GM18907 (cell line): ENCODE results near the gene CYP2S1.
"Not testable (repeated sequence)": the region's sequence is repeated elsewhere in the genome, so short reads cannot be mapped to it uniquely, and the experiment has no call there.

ENCODE experiments used
- ATAC-seq: cut with Tn5 transposase; IDR thresholded peaks from one replicate; pipeline ENCODE4 v1.9.1; 2021; ENCODE audit warnings: mild to moderate bottlenecking, moderate library complexity; ENCODE audit not compliant: unreplicated experiment

CYP2S1 gene, protein sequence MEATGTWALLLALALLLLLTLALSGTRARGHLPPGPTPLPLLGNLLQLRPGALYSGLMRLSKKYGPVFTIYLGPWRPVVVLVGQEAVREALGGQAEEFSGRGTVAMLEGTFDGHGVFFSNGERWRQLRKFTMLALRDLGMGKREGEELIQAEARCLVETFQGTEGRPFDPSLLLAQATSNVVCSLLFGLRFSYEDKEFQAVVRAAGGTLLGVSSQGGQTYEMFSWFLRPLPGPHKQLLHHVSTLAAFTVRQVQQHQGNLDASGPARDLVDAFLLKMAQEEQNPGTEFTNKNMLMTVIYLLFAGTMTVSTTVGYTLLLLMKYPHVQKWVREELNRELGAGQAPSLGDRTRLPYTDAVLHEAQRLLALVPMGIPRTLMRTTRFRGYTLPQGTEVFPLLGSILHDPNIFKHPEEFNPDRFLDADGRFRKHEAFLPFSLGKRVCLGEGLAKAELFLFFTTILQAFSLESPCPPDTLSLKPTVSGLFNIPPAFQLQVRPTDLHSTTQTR

DNA sequence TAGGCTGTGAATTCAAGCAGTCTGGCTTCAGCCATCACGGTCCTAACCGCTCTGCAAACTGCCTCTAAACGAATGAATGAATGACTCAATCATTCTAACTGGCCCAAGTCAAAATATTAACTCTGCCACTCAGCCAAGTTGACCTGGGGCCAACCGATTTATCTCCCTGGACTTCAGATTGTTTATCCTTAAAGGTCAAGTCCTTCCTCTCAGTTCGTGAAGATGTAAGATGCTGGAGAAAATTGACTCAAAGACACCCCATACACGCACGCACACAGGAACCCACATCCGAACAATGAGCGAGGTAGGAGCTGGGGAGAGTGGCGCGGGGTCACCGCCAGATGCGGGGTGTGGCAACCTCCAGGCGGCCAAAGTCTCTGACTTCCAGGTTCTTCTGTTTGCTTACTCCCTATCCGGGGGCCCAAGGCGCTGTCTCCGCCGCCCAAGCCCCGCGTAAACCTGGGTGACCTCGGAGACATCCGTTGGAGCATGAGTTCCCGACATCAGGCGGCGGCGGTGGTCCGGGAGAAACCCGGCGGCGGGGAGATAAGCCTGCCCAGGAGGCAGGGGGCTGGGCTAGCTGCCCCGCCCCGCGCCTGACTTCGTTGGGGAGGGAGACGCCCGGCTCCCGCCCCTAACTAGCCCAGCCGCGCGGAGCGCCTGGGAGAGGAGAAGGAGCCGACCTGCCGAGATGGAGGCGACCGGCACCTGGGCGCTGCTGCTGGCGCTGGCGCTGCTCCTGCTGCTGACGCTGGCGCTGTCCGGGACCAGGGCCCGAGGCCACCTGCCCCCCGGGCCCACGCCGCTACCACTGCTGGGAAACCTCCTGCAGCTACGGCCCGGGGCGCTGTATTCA lies at the start of gene CYP2S1:
CYP2S1 (plus strand) TSS at position 646 of the 856 bp plus-strand sequence; CDS start at position 692, 46 bp downstream.
- no peak for ATAC-seq

DNA sequence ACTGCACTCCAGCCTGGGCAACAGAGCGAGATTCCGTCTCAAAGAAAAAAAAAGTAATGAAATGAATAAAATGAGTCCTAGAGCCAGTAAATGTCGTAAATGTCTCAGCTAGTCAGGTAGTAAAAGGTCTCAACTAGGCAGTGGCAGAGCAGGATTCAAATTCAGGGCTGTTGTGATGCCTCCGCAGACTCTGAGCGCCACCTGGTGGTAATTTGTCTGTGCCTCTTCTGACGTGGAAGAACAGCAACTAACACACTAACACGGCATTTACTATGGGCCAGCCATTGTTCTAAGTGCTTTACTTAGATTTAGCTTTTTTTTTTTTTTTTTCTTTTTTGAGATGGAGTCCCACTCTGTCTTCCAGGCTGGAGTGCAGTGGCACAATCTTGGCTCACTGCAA lies 48.6 kb upstream of the CYP2S1 start:
- ATAC-seq: no peak

DNA sequence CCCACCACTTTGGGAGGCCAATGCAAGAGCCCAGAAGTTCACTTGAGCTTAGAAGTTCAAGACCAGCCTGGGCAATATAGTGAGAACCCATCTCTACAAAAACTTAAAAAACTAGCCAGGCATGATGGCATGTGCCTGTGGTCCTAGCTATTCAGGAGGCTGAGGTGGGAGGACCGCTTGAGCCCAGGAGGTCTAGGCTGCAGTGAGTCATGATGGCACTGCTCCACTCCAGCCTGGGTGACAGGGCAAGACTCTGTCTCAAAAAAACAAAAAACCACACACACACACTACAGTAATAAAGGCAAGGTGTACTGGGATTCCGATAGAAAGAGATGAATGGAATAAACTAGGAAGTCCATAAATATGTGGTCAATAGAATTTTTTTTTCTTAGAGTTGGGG lies 43.2 kb upstream of the CYP2S1 start:
- ATAC-seq: no peak

DNA sequence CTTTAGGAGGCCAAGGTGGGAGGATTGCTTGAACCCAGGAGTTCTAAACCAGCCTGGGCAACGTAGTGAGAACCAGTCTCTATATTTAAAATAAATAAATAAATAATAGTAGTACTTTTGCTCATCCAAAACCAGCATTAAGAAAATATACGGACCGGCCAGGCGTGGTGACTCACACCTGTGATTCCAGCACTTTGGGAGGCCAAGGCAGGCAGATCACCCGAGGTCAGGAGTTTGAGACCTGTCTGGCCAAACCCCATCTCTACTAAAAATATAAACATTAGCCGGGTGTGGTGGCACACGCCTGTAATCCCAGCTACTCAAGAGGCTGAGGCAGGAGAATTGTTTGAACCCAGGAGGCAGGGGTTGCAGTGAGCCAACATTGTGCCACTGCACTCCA lies 42.0 kb upstream of the CYP2S1 start:
- not testable (repeated sequence) for ATAC-seq

DNA sequence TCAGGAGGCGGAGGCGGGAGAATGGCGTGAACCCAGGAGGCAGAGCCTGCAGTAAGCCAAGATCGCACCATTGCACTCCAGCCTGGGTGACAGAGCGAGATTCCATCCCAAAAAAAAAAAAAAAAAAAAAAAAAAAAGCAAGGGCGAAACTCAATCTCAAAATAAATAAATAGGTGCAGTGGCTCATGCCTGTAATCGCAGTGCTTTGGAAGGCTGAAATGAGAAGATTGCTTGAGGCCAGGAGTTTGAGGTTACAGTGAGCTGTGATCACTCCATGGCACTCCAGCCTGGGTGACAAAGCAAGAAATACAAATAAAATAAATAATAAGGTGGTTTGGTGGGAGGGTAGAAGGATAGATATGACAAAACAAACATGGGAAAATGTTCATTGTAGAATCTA lies 39.0 kb upstream of the CYP2S1 start:
- no peak for ATAC-seq

DNA sequence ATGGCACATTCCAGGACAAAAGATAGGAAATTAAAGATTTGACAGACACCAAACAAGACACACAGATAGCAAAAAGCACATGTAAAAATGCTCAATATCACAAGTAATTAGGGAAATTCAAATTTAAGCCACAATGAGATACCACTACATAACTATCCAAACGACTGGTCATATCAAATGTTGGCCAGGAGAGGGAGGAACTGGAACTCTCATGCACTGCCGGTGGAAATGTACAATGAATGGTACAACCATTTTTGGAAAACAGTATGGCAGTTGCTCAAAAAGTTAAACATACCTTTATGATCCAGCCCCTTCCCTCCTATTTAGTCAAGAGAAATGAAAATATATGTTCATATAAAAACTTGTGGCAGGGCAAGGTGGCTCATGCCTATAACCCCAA lies 36.8 kb upstream of the CYP2S1 start:
- no peak for ATAC-seq

DNA sequence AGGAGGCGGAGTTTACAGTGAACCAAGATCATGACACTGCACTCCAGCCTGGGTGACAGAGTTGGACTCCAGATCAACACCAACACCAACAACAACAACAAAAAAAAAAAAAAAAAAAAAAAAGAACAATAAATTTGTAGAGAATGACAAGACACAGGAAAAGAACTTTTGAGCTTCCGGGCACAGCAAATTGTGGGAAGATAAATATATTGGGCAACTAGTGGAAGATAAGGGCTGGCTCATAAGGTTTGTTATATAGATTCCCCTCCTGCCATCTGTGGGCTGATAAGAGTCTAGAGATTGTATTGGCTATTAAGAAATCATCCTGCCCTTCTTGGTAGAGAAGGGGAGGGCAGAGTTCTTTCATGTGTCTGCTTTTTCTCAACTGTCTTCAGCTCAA lies 33.1 kb upstream of the CYP2S1 start:
- ATAC-seq: no peak

DNA sequence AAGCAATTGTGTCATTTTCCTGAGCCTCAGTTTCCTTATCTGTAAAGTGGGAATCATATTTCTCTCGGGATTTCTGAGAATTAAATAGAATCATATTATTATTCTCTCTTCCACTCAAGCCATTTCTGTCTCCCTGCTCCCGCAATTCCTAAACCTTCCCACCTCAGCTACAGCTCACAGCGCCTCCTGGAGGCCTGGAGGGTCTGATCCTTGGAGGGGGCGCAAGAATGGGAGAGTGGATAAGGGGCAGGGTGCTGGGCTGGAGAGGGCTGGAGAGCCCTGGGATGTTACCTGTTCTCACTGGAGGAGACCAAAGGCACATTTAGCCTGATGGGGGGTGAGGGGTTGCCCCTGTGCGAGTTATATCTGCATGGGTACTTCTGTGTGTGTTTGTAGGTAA lies 31.1 kb upstream of the CYP2S1 start:
- ATAC-seq: no peak

DNA sequence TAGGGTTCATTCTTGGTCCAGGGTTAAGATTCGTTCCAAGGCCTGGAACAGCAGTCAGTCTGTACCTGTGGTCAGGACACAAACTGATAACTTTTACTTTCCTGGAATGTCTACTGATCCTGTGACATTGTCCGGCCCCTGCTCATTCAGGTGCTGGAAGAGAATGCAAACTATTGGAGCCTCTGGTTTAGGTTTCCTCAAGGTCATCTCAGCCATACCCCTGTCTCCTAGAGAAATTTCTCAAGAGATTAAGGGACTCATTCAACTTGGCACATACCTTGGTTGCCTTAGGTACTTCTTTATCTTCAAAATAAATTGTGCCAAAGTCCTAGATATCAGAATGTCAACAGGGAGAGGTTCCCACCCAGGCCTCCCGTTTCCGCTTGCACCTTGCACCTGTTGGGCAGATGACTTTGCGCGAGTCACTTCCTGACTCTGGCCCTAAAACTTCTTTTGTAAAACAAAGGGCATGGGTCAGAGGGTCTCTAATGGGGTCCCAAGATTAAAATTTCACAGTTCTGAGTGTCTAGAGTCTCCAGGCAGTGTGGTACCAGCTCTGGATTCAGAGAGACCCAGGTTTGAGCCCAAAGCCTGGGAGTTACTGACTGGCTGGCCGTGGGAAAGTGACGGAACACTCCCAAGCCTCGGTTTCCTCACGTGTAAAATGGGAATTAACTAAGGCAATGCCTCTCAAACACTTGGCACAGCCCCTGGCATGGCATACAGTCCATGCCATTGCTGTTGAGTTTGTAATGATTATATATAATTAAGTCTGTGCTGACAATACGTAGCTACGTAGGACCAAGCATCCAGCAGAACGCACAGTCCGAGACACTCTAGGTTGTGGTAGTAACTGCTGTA lies 25.8 kb upstream of the CYP2S1 start:
- no peak for ATAC-seq

DNA sequence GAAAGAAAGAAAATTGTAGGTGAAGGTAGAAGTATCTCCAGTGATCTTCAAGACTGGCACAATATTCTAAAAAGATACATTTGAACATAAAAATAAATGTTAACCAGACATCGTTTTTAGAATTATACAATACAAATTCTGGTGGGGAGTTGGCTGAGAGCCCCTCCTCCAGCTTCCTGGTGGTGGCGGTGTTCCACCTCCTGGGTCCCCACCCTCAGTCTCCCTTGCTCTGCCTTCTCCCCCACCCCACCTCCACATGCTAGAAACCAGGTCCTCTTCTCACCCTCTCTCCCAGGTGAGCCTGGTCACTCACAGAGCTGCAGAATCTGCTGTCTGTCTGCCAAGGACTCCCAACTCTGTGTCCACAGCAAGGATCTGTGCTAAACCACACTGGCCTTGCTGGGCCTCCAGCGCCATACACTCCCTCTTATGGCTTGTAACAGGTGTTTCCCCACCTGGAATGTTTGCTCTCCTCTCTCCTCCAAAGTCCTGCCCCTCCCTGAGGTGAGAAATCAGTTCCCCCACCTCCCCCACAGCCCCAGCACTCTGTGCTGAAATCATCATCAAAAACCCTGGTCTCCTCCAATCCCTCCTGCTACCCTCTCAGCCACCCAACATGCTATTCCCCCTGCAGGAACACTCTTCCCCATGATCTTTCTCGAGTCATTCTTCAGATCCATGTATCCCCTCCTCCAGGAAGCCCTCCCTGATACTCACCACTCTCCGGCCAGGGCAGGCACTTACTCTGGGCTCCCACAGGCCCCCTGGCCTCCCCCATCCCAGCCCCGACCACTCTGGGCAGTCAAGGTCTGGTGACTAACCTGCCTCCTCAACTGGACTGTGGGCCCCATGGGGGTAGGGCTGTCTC lies 20.5 kb upstream of the CYP2S1 start:
- no peak for ATAC-seq

DNA sequence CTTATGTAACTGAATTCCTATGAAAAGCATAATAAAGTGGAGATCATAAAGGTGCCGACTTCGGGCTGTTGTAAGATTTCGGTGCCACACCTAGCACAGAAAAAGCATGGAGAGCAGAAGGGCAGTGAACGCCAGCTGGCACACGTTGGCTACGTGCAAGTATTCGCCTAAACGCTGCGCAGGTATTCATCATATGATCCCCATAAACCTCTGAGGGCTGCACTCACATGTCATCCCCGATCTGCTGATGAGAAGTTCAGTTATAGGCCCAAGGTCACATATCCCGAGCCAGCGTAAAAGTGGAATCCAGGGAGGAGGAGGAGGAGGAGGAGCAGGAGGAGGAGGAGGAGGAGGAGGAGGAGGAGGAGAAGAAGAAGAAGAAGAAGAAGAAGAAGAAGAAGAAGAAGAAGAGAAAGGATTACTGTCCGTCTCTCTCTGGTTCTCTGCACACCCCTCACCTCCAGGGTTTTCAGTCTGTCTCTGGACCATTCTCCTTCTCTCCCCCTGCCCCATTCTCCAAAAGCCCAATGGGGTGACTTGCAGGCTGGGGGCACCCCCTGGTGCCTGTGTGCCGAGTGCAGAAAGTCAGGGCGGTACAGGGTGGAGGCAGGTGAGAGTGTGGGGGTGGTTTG lies 18.6 kb upstream of the CYP2S1 start:
- ATAC-seq: no peak

DNA sequence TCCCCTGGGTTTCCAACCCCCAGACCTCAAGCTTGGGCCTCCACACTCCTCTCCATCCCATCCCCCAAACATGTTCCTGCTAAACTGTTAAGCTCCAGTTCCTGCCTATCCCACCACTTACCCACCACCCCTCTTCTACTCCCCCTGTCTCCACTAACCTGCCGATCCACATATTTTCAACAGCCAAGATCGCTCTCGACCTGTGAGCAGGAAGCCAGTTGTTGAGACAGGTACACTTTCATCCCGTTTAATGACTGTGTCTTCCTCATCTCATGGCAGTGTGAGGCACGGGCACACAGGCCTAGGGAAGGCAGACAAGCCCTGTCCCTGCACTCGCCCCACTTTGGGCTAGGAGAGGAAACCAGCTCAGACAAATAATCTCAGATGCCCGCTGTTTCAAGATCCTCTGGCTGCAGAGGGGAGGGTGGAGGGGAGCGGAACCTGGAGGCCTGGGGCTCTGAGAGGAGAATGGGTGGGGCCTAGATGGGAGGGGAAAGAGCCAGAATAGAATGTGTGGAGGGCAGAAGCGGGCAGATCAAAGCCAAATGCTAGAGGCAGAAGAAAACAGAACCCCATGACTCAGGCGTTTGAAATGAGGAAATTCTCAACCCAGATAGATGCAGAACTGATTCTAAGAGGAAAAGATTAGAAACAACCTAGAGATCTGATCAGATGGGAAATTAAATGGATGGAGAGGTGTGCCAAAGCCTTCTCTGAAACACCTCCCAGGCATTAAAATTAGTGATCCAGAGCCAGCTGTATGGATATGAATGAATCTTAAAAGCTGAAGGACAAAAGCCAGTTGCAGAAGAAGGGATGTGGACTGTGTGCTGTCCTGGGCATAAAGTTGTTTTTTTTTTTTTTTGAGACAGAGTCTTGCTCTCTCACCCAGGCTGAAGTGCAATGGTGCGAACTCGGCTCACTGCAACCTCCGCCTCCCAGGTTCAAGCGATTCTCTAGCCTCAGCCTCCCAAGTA lies 16.9 kb upstream of the CYP2S1 start:
- no peak for ATAC-seq

DNA sequence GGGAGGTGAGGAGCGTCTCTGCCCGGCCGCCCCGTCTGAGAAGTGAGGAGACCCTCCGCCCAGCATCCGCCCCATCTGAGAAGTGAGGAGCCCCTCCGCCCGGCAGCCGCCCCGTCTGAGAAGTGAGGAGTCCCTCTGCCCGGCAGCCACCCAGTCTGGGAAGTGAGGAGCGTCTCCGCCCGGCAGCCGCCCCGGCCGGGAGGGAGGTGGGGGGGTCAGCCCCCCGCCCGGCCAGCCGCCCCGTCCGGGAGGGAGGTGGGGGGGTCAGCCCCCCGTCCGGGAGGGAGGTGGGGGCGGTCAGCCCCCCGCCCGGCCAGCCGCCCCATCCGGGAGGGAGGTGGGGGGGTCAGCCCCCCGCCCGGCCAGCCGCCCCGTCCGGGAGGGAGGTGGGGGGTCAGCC lies 12.8 kb upstream of the CYP2S1 start:
- ATAC-seq: not testable (repeated sequence)

DNA sequence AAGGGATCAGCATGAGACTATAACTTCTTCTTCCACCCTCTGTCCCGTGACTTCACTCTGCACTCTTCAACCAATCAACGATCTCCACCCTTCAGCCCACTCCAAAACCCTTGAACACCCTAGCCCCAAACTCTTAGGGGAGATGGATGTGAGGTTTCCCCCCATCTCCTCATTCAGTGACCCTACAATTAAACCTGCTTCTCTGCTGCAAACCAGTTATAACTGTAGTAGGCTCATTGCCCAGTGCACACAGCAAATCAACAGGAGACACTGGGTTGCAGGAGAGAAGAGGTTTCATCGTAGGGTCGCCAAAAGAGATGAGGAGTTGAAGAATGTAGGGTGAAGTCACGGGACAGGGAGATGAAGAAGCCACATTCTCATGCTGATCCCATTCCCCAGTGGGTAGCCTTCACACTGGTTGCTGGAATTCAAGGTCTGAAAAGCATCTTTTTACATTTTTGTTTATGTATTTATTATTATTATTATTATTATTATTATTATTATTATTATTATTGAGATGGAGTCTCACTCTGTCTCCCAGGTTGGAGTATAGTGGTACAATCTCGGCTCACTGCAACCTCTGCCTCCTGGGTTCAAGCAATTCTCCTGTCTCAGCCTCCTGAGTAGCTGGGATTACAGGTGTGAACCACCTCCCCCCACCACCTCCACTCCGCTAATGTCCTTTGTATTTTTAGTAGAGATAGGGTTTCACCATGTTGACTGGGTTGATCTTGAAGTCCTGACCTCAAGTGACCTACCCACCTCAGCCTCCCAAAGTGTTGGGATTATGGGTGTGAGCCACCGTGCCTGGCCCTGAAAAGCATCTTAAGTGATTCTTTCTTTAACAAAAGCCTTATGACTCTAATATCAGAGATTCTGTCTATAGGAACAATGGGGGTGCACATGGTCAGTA lies 5.8 kb upstream of the CYP2S1 start:
- ATAC-seq: no peak

DNA sequence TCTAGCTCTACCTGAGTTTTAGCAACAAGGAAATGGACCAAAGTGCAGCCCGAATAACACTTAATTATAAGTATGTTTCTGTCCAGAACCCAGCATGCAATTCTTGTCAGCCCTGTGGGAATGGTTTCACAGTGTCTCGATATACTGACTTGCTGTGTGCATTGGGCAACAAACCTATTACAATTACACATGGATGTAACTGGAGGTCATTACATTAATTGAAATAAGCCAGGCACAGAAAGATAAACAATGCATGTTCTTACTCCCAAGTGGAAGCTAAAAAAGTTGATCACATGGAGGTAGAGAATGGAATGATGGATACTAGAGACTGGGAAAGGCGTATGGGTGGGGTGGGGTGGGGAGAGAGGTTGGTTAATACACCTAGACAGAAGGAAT lies 5.1 kb upstream of the CYP2S1 start:
- ATAC-seq: no peak

DNA sequence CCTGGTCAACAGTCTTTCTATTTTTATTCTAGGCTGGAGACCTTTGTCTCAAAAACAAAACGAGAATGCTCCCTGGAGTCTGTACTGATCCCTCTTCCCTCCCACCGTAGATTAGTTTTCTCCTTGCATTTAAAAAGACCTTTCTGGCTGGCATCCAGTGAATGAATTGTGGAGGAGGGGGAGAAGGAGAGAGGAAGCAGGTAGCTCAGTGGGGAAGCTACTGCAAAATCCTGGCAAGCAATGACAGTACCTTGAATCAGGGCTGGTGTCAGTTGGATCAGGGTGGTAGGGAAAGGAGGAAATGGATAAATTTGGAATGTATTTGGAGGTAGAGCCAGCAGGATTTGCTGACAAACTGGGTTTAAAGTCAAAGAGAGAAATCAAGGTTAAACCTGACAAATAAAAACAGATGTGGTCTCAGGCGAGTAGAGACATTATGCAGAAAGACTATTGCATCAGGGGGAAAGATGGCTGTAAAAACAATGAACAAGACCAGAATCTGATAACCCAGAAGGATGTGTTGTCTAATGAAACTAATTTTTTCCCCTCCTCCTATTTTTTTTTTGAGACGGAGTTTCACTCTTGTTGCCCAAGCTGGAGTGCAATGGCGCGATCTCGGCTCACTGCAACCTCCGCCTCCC lies 3.5 kb upstream of the CYP2S1 start:
- ATAC-seq: no peak
